MM.1S (cell line): Measurements from ENCODE around the gene AMBRA1.

Source experiments
- DNase-seq: peaks from one replicate; pipeline ENCODE4 v3.0.0-alpha.2; 2015
- H2AFZ ChIP-seq: fragments of 300-600 bp; sonication (generic); 2 replicates; pipeline ENCODE4 v1.6.0; 2016; ENCODE audit warnings: antibody characterized with exemption, low read length
- H3F3A ChIP-seq: fragments of 300-600 bp; sonication (generic); 2 replicates; pipeline ENCODE4 v1.6.1; 2016; ENCODE audit warnings: mild to moderate bottlenecking, antibody characterized with exemption, low read length, moderate library complexity, mixed read lengths; ENCODE audit not compliant: insufficient read depth
- H3K27ac ChIP-seq: fragments of 300-600 bp; sonication (generic); 2 replicates; pipeline ENCODE4 v1.5.1; 2016; ENCODE audit warnings: mild to moderate bottlenecking, low read length
- H3K27me3 ChIP-seq: fragments of 300-600 bp; sonication (generic); replicated peaks from 2 replicates; pipeline ENCODE4 v1.6.0; 2016; ENCODE audit warnings: low read length; ENCODE audit not compliant: insufficient read depth
- H3K36me3 ChIP-seq: fragments of 300-600 bp; sonication (generic); replicated peaks from 2 replicates; pipeline ENCODE4 v1.6.1; 2016; ENCODE audit warnings: mild to moderate bottlenecking, low read length, mixed read lengths; ENCODE audit not compliant: insufficient read depth
- H3K4me1 ChIP-seq: fragments of 300-600 bp; sonication (generic); 2 replicates; pipeline ENCODE4 v1.6.1; 2016; ENCODE audit warnings: low read length, mixed read lengths
- H3K4me2 ChIP-seq: fragments of 300-600 bp; sonication (generic); 2 replicates; pipeline ENCODE4 v1.6.0; 2016; ENCODE audit warnings: low read depth, low read length
- H3K4me3 ChIP-seq: fragments of 300-600 bp; sonication (generic); 2 replicates; pipeline ENCODE4 v1.5.1; 2016; ENCODE audit warnings: low read length, mixed read lengths
- H3K79me2 ChIP-seq: fragments of 300-600 bp; sonication (generic); 2 replicates; pipeline ENCODE4 v1.6.1; 2016; ENCODE audit warnings: mixed run types, low read length, mixed read lengths
- H3K9ac ChIP-seq: fragments of 300-600 bp; sonication (generic); 2 replicates; pipeline ENCODE4 v1.6.1; 2016; ENCODE audit warnings: low read length, mixed read lengths
- H3K9me2 ChIP-seq: fragments of 300-600 bp; sonication (generic); replicated peaks from 2 replicates; pipeline ENCODE4 v1.6.1; 2016; ENCODE audit warnings: mild to moderate bottlenecking, low read length, mixed read lengths; ENCODE audit not compliant: insufficient read depth
- H3K9me3 ChIP-seq: fragments of 300-600 bp; sonication (generic); replicated peaks from 2 replicates; pipeline ENCODE4 v1.6.1; 2016; ENCODE audit warnings: mild to moderate bottlenecking, low read length, mixed read lengths; ENCODE audit not compliant: insufficient read depth
- H4K20me1 ChIP-seq: fragments of 300-600 bp; sonication (generic); 2 replicates; pipeline ENCODE4 v1.6.1; 2016; ENCODE audit warnings: mild to moderate bottlenecking, low read length, moderate library complexity, mixed read lengths; ENCODE audit not compliant: insufficient read depth
- EZH2 ChIP-seq: fragments of 300-600 bp; sonication (generic); optimal IDR thresholded peaks from 2 replicates; pipeline ENCODE3; 2017; ENCODE audit warnings: low read depth, mild to moderate bottlenecking, antibody characterized with exemption, low read length, mixed read lengths
- EZH2phosphoT487 ChIP-seq: fragments of 300-600 bp; sonication (generic); IDR thresholded peaks from 2 replicates; pipeline ENCODE4 v1.6.1; 2018; ENCODE audit warnings: antibody characterized with exemption, low read length
- TF ChIP-seq, protein P1 (sequence below): fragments of 300-600 bp; sonication (generic); IDR thresholded peaks from 2 replicates; pipeline ENCODE4 v1.5.1; 2016; ENCODE audit warnings: antibody characterized with exemption, low read length, mixed read lengths

The AMBRA1 gene

DNA sequence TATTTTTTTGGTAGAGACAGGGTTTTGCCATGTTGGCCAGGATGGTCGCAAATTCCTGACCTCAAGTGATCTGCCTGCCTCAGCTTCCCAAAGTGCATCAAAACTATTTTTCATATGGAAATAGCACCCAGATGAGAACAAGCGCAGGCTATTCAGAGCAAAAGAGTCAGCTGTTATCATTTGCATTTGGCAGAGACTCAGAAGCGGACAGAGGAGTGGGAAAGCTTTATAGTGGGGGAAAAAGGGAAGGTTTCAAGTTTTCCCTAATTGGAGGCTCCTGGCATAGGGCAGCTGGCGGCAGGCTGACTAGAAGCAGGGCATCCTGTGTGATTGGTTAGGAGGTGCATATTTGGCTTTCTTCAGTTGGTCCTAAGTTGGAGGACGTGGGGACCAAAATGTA lies 43.7 kb upstream of the AMBRA1 start:
- TF ChIP-seq EZH2 (no peak), EZH2phosphoT487 (no peak)
- TF ChIP-seq, protein P1, sequence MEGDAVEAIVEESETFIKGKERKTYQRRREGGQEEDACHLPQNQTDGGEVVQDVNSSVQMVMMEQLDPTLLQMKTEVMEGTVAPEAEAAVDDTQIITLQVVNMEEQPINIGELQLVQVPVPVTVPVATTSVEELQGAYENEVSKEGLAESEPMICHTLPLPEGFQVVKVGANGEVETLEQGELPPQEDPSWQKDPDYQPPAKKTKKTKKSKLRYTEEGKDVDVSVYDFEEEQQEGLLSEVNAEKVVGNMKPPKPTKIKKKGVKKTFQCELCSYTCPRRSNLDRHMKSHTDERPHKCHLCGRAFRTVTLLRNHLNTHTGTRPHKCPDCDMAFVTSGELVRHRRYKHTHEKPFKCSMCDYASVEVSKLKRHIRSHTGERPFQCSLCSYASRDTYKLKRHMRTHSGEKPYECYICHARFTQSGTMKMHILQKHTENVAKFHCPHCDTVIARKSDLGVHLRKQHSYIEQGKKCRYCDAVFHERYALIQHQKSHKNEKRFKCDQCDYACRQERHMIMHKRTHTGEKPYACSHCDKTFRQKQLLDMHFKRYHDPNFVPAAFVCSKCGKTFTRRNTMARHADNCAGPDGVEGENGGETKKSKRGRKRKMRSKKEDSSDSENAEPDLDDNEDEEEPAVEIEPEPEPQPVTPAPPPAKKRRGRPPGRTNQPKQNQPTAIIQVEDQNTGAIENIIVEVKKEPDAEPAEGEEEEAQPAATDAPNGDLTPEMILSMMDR: no peak
- Histone ChIP-seq H4K20me1 (no peaks in the 10 kb centered on the region), H3K27me3 (no peaks in the 10 kb centered on the region), H3K27ac (no peak overlapping the region), H3K36me3 (no peaks in the 10 kb centered on the region), H3K4me3 (no peak overlapping the region), H3K4me1 (no peaks in the 10 kb centered on the region), H3K9ac (no peak overlapping the region), H3K4me2 (no peak overlapping the region), H3K9me2 (no peaks in the 10 kb centered on the region), H3K9me3 (no peaks in the 10 kb centered on the region), H3K79me2 (no peaks in the 10 kb centered on the region), H3F3A (no peaks in the 10 kb centered on the region), H2AFZ (no peak overlapping the region)
- no peak for DNase-seq

- H3K36me3 ChIP-seq: no peaks in the 10 kb centered on the region
- DNase-seq: no peak
- TF ChIP-seq, protein P1: no peak
- TF ChIP-seq EZH2phosphoT487 (no peak), EZH2 (no peak)
These were observed 41.8 kb upstream of the AMBRA1 start for GRCh38 chr11:46635557-46636139.

DNA sequence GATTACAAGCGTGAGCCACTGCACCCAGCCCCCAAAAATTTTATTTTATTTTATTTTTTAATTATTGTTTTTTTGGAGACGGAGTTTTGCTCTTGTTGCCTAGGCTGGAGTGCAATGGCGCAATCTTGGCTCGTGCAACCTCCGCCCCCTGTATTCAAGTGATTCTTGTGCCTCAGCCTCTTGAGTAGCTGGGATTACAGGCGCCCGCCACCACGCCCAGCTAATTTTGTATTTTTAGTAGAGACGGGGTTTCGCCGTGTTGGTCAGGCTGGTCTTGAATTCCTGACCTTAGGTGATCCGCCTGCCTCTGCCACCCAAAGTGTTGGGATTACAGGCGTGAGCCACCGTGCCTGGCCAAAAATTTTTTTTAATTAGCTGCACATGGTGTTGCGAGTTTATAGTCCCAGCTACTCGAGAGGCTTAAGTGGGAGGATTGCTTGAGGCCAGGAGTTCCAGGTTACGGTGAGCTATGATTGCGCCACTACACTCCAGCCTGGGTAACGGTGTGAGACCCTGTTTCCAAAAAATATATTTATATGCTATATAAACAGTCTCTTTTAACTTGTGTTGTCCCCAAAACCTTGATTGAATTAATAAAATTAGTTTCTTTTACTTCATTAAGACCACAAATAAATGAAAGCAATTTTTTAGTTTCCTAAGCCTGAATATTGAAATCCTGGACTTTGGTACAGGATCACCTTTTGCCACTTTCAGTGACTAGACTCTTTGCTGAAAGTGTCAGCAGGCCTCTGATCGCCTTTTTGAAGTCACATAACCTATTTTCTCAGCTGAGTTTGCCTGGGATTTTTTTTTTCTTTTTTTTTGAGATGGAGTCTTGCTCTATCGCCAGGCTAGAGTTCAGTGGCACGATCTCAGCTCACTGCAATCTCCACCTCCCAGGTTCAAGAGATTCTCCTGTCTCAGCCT lies 39.7 kb upstream of the AMBRA1 start:
- no peak overlapping the region for H3K27ac ChIP-seq
- no peak overlapping the region for H3K4me2 ChIP-seq
- H4K20me1 ChIP-seq: no peaks in the 10 kb centered on the region
- H3K36me3 ChIP-seq: no peaks in the 10 kb centered on the region; the same call in 1 of the 2 replicates
- no peak overlapping the region for H3K4me3 ChIP-seq
- DNase-seq: no peak
- peaks cover 6% of the 10 kb centered on the region; the same call in 1 of the 2 replicates for H3K79me2 ChIP-seq
- no peak overlapping the region for H3K9ac ChIP-seq
- H3K27me3 ChIP-seq: no peaks in the 10 kb centered on the region
- H3K9me2 ChIP-seq: no peaks in the 10 kb centered on the region
- no peaks in the 10 kb centered on the region for H3K4me1 ChIP-seq
- H3K9me3 ChIP-seq: no peaks in the 10 kb centered on the region
- H2AFZ ChIP-seq: no peak overlapping the region
- TF ChIP-seq, protein P1: no peak
- TF ChIP-seq EZH2: no peak
- TF ChIP-seq EZH2phosphoT487: no peak
- no peaks in the 10 kb centered on the region for H3F3A ChIP-seq

More at GRCh38 chr11:46635557-46636139, 41.8 kb upstream of the AMBRA1 start:
- no peaks in the 10 kb centered on the region for H3K9me3 ChIP-seq
- H2AFZ ChIP-seq: no peak overlapping the region
- H3K9ac ChIP-seq: no peak overlapping the region
- H3K4me1 ChIP-seq: no peaks in the 10 kb centered on the region
- no peak overlapping the region for H3K4me3 ChIP-seq
- H3K79me2 ChIP-seq: no peaks in the 10 kb centered on the region
- H3K27ac ChIP-seq: no peak overlapping the region
- H3K4me2 ChIP-seq: no peak overlapping the region
- no peaks in the 10 kb centered on the region for H4K20me1 ChIP-seq
- no peaks in the 10 kb centered on the region for H3K27me3 ChIP-seq
- H3K9me2 ChIP-seq: no peaks in the 10 kb centered on the region
- no peaks in the 10 kb centered on the region for H3F3A ChIP-seq
